HG03354 (cell line): ENCODE measurements around the gene UBE2C.

Source experiments
- ATAC-seq: cut with Tn5 transposase; IDR thresholded peaks from one replicate; pipeline ENCODE4 v1.9.1; 2021; ENCODE audit warnings: mild to moderate bottlenecking; ENCODE audit not compliant: unreplicated experiment, poor library complexity, severe bottlenecking

The UBE2C gene

GRCh38 chr20:45853484-45853883, 41.0 kb downstream of the UBE2C start:
- no peak for ATAC-seq

GRCh38 chr20:45857114-45857881, 44.9 kb downstream of the UBE2C start, which contains the start of the genes ACOT8 and ZSWIM3:
Gene ACOT8, minus strand, starts transcription at chr20:45857392. Its CDS starts 77 bp downstream, at chr20:45857315.
Gene ZSWIM3, plus strand, starts transcription at chr20:45857614. Its CDS starts 212 bp downstream, at chr20:45857826.
- peak; percentile 94 for ATAC-seq

GRCh38 chr20:45857882-45858216, 45.4 kb downstream of the UBE2C start:
- ATAC-seq = peak; percentile 24

- ATAC-seq = no peak
These were observed 47.5 kb downstream of the UBE2C start for GRCh38 chr20:45859916-45860315.

- no peak for ATAC-seq
These were observed 48.2 kb downstream of the UBE2C start for GRCh38 chr20:45860560-45861220.

DNA sequence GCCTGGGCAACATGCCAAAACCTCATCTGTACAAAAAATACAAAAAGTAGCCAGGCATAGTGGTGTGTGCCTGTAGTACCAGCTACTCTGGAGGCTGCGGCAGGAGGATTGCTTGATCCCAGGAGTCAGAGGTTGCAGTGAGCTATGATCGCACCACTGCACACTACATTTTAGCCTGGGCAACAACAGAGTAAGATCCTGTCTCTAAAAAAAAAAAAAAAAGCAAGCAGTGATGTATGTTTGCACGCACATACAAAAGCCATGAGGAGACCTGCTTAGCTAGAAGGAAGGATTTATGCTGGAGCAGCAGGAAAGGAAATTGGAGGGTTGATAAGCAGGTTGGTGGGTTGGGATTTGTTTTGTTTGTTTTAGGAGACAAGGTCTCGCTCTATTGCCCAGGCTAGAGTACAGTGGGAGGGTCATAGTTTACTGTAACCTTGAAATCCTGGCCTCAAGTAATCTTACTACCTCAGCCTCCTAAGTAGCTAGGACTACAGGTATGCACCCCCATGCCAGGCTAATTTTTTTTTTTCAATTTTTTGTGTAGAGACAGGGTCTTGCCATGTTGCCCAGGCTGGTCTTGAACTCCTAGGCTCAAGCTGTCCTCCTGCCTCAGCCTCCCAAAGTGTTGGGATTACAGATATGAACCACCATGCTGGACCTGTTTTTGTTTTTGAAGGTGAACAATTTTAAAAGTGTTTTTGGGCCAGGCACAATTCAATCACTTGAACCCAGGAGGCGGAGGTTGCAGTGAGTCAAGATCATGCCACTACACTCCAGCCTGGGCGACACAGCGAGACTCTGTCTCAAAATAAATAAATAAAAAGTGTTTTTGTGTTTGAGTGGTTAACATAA, 49.0 kb downstream of the UBE2C start:
- no peak for ATAC-seq

DNA sequence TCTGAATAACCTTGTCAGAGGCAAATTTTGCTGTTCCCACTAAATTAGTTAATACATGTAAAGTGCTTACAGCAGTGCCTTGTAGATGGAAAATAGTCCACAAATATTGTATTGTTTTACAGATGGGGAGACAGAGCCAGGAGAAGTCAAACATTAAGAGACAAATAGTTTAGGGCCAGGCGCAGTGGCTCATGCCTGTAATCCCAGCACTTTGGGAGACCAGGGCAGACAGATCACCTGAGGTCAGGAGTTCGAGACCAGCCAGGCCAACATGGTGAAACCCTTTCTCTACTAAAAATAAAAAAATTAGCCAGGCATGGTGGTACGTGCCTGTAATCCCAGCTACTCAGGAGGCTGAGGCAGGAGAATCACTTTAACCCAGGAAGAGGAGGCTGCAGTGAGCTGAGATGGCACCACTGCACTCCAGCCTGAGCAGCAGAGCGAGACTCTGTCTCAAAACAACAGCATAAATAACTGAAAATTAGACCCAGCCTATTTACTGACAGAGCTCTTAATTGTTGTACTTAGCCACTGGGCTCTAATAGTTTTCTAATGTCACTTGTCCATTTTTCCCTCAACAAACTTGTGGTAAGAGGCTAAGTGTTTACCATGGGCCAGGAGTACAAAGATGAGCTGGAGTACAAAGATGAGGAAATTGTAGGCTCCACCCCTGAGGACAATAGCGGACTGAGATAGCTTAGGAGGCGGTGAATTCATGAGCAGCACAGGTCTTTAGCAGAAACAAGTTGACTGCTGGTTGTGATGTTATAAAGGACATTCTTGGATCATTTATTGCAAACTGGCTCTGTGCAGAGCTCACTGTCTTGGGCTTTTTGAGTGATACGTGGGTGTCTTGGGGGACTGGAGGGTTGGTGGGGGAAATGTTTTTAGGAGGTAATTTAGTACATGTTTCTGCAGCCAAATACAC, 51.4 kb downstream of the UBE2C start:
- ATAC-seq = no peak

- no peak for ATAC-seq
These were observed 54.0 kb downstream of the UBE2C start for GRCh38 chr20:45866454-45866853.
